BJ (cell line): Measurements from ENCODE around the gene ENTR1. TPM values are rescaled to one million over a fixed set of nuclear protein-coding genes. Genes with fewer than 3 reads are reported as not detected.

Experiments used
- CTCF ChIA-PET: fragments of 350-600 bp; formaldehyde crosslinking; extraction: SDS; loops from one replicate; lab custom pipeline; 2021; ENCODE audit warnings: antibody characterized with exemption, inconsistent platforms; lab: Yijun Ruan, JAX
- POLR2A ChIA-PET: fragments of 300-600 bp; sonication (Branson Sonifier 250); formaldehyde crosslinking; extraction: SDS; loops from one replicate; lab custom pipeline; 2021; ENCODE audit warnings: antibody characterized with exemption; lab: Charles Lee
- DNase-seq: peaks from one replicate; pipeline ENCODE4 v3.0.0-alpha.2; 2011; ENCODE audit warnings: low read depth
- H3K27me3 ChIP-seq: 2 replicates; pipeline ENCODE4 v1.6.0; 2011; ENCODE audit warnings: low read length; ENCODE audit not compliant: control insufficient read depth, insufficient read depth
- H3K36me3 ChIP-seq: 2 replicates; pipeline ENCODE4 v1.5.1; 2011; ENCODE audit warnings: low read length; ENCODE audit not compliant: control insufficient read depth, insufficient read depth
- H3K4me3 ChIP-seq: 2 replicates; pipeline ENCODE4 v1.5.1; 2011; ENCODE audit warnings: low read depth, mild to moderate bottlenecking, control low read depth, low read length
- CTCF ChIP-seq: IDR thresholded peaks from 2 replicates; pipeline ENCODE4 v1.5.1; 2011; ENCODE audit warnings: low read depth, mild to moderate bottlenecking, control low read depth, inconsistent platforms, low read length, moderate library complexity; ENCODE audit not compliant: insufficient read depth
- polyA plus RNA-seq: library from polyadenylated mRNA; depleted of rRNA; stranded (reverse); fragments of >200 nt; gene quantifications from 2 replicates; pipeline ENCODE4 v1.2.3, GENCODE V29; 2011

The ENTR1 gene
- polyA plus RNA-seq, 1 experiment = 28.0 TPM

GRCh38 chr9:136365775-136366222 is 44.6 kb downstream of the ENTR1 start:
- POLR2A ChIA-PET = no interaction called here
- no peak for TF ChIP-seq CTCF
- no peaks in the 10 kb centered on the region for H3K27me3 ChIP-seq
- CTCF ChIA-PET = interaction anchor here (0.7 to 6.3 kb wide), 7 partner anchors 9 to 54 kb away, joined by 3 to 68 read pairs (median 4); no protein-coding TSS in a partner anchor
- no peak overlapping the region for H3K4me3 ChIP-seq
- H3K36me3 ChIP-seq = peaks cover 15% of the 10 kb centered on the region
- DNase-seq = no peak

GRCh38 chr9:136364942-136365774 is 45.3 kb downstream of the ENTR1 start:
- ChIA-PET CTCF (interaction anchor here (0.9 to 6.3 kb wide), 8 partner anchors 9 to 53 kb away, joined by 3 to 68 read pairs (median 6); no protein-coding TSS in a partner anchor), POLR2A (no interaction called here)
- DNase-seq = no peak
- H3K27me3 ChIP-seq = no peaks in the 10 kb centered on the region
- peaks cover 10% of the 10 kb centered on the region for H3K36me3 ChIP-seq
- no peak for TF ChIP-seq CTCF
- H3K4me3 ChIP-seq = no peak overlapping the region

- ChIA-PET CTCF (interaction anchor here (0.6 to 6.3 kb wide), 14 partner anchors 8 to 397 kb away, joined by 3 to 68 read pairs (median 8); partner anchors contain the start of gene CARD9), POLR2A (no interaction called here)
- Histone ChIP-seq H3K27me3 (no peaks in the 10 kb centered on the region), H3K4me3 (no peak overlapping the region; the same call in 1 of the 2 replicates), H3K36me3 (peaks cover 4% of the 10 kb centered on the region; the same call in 1 of the 2 replicates)
- DNase-seq = no peak
- no peak for TF ChIP-seq CTCF
Measured at GRCh38 chr9:136363949-136364748, 46.3 kb downstream of the ENTR1 start.

- H3K27me3 ChIP-seq = no peaks in the 10 kb centered on the region
- peaks cover 5% of the 10 kb centered on the region for H3K36me3 ChIP-seq
- POLR2A ChIA-PET = interaction anchor here (0.8 to 1.0 kb wide), 2 partner anchors 18 to 34 kb away, joined by 3 read pairs; no protein-coding TSS in a partner anchor
- H3K4me3 ChIP-seq = peak within 1 kb of the TSS; percentile 78
- DNase-seq = peak; percentile 57
- TF ChIP-seq CTCF = peak; percentile 75
- CTCF ChIA-PET = interaction anchor here (0.6 to 6.3 kb wide), 22 partner anchors 9 to 397 kb away, joined by 3 to 68 read pairs (median 5); partner anchors contain the start of gene CARD9
Measured at GRCh38 chr9:136363106-136363948, 47.1 kb downstream of the ENTR1 start, which contains the start of gene DNLZ. Gene DNLZ (minus strand): TSS chr9:136363744. CDS start chr9:136363714, 30 bp downstream.
